WTC11 (cell line): ENCODE measurements around the gene KIF21B. TPM values are rescaled to one million over a fixed set of nuclear protein-coding genes. Genes with fewer than 3 reads are reported as not detected.

ENCODE experiments used
- ATAC-seq: fragments of 200-7000 bp; cut with Tn5 transposase; 2 replicates; pipeline ENCODE4 v1.10.0; 2021; ENCODE audit warnings: mild to moderate bottlenecking, moderate library complexity
- CTCF ChIA-PET: fragments of 300-600 bp; sonication (Branson Sonifier 250); formaldehyde crosslinking; loops from one replicate; lab custom pipeline; 2021; ENCODE audit warnings: antibody characterized with exemption; lab: Charles Lee
- POLR2A ChIA-PET: fragments of 350-600 bp; sonication (Branson Sonifier 250); formaldehyde crosslinking; loops from one replicate; lab custom pipeline; 2021; ENCODE audit warnings: antibody characterized with exemption; lab: Charles Lee
- DNase-seq: peaks from one replicate; pipeline ENCODE4 v3.0.0; 2021; ENCODE audit warnings: low spot score
- H3K27ac Mint-ChIP-seq: 2 replicates; pipeline ENCODE4 v1.8.0; 2021; ENCODE audit warnings: mixed read lengths
- H3K27me3 Mint-ChIP-seq: 2 replicates; pipeline ENCODE4 v1.8.0; 2021; ENCODE audit warnings: low read depth, mild to moderate bottlenecking, moderate library complexity, mixed read lengths
- H3K36me3 Mint-ChIP-seq: 2 replicates; pipeline ENCODE4 v1.8.0; 2021; ENCODE audit warnings: mixed read lengths
- H3K4me1 Mint-ChIP-seq: 2 replicates; pipeline ENCODE4 v1.8.0; 2022; ENCODE audit warnings: mixed read lengths
- H3K4me3 Mint-ChIP-seq: 2 replicates; pipeline ENCODE4 v1.8.0; 2021; ENCODE audit warnings: mild to moderate bottlenecking, moderate library complexity, mixed read lengths
- H3K9me3 Mint-ChIP-seq: 2 replicates; pipeline ENCODE4 v1.8.0; 2021; ENCODE audit warnings: mixed read lengths
- ATF2 ChIP-seq: sonication (generic); formaldehyde crosslinking; IDR thresholded peaks from 2 replicates; pipeline ENCODE4 v1.8.1; 2022; ENCODE audit warnings: low read depth, missing genetic modification reagents, borderline replicate concordance
- CREB1 ChIP-seq: sonication (generic); formaldehyde crosslinking; IDR thresholded peaks from 2 replicates; pipeline ENCODE4 v1.8.0; 2023; ENCODE audit warnings: mild to moderate bottlenecking, missing genetic modification reagents
- CTCF ChIP-seq: fragments of 200-600 bp; IDR thresholded peaks from 2 replicates; pipeline ENCODE4 v1.8.0; 2022; ENCODE audit warnings: antibody characterized with exemption
- E2F5 ChIP-seq: sonication (generic); formaldehyde crosslinking; IDR thresholded peaks from 2 replicates; pipeline ENCODE4 v1.8.1; 2022; ENCODE audit warnings: mild to moderate bottlenecking, moderate library complexity, missing genetic modification reagents
- FOXJ3 ChIP-seq: sonication (generic); formaldehyde crosslinking; IDR thresholded peaks from 2 replicates; pipeline ENCODE4 v1.9.0; 2021; ENCODE audit warnings: missing genetic modification reagents, mild to moderate bottlenecking, borderline replicate concordance
- FOXP1 ChIP-seq: sonication (generic); formaldehyde crosslinking; IDR thresholded peaks from 2 replicates; pipeline ENCODE4 v1.8.0; 2022; ENCODE audit warnings: missing genetic modification reagents, mild to moderate bottlenecking, moderate library complexity, borderline replicate concordance
- GABPB1 ChIP-seq: sonication (generic); formaldehyde crosslinking; IDR thresholded peaks from 2 replicates; pipeline ENCODE4 v1.8.1; 2023; ENCODE audit warnings: mild to moderate bottlenecking, missing genetic modification reagents
- GRHL2 ChIP-seq: fragments of 250-450 bp; sonication (Bioruptor Pico); IDR thresholded peaks from 2 replicates; pipeline ENCODE4 v1.8.0; 2022; ENCODE audit warnings: mild to moderate bottlenecking, moderate library complexity; ENCODE audit not compliant: insufficient replicate concordance, severe bottlenecking
- HMGA2 ChIP-seq: fragments of 250-450 bp; sonication (Bioruptor Pico); IDR thresholded peaks from 2 replicates; pipeline ENCODE4 v1.4.0; 2021; ENCODE audit warnings: mild to moderate bottlenecking, moderate library complexity
- IRF2 ChIP-seq: sonication (generic); formaldehyde crosslinking; IDR thresholded peaks from 2 replicates; pipeline ENCODE4 v1.8.0; 2022; ENCODE audit warnings: low read depth, missing genetic modification reagents, borderline replicate concordance
- JAZF1 ChIP-seq: fragments of 250-450 bp; sonication (Bioruptor Pico); IDR thresholded peaks from 2 replicates; pipeline ENCODE4 v1.9.0; 2021; ENCODE audit warnings: moderate library complexity, mild to moderate bottlenecking, inconsistent platforms
- KAT7 ChIP-seq: sonication (generic); formaldehyde crosslinking; IDR thresholded peaks from 2 replicates; pipeline ENCODE4 v1.8.1; 2023; ENCODE audit warnings: missing genetic modification reagents, mild to moderate bottlenecking, borderline replicate concordance
- PRRX2 ChIP-seq: fragments of 250-450 bp; sonication (Bioruptor Pico); IDR thresholded peaks from 2 replicates; pipeline ENCODE4 v1.8.0; 2021; ENCODE audit warnings: mild to moderate bottlenecking
- SMAD3 ChIP-seq: sonication (generic); formaldehyde crosslinking; IDR thresholded peaks from 2 replicates; pipeline ENCODE4 v1.8.0; 2022; ENCODE audit warnings: missing genetic modification reagents, mild to moderate bottlenecking, borderline replicate concordance
- SP1 ChIP-seq: sonication (generic); formaldehyde crosslinking; conservative IDR thresholded peaks from 2 replicates; pipeline ENCODE4 v1.8.1; 2022; ENCODE audit warnings: missing genetic modification reagents
- TEAD4 ChIP-seq: sonication (generic); formaldehyde crosslinking; IDR thresholded peaks from 2 replicates; pipeline ENCODE4 v1.8.0; 2022; ENCODE audit warnings: mild to moderate bottlenecking, missing genetic modification reagents
- ZBTB21 ChIP-seq: sonication (generic); formaldehyde crosslinking; IDR thresholded peaks from 2 replicates; pipeline ENCODE4 v1.8.1; 2023; ENCODE audit warnings: mild to moderate bottlenecking, missing genetic modification reagents, borderline replicate concordance
- ZNF232 ChIP-seq: sonication (generic); formaldehyde crosslinking; IDR thresholded peaks from 2 replicates; pipeline ENCODE4 v1.8.0; 2022; ENCODE audit warnings: mild to moderate bottlenecking, missing genetic modification reagents
- ZNF671 ChIP-seq: fragments of 250-450 bp; sonication (Bioruptor Pico); IDR thresholded peaks from 2 replicates; pipeline ENCODE4 v1.8.0; 2021; ENCODE audit warnings: mild to moderate bottlenecking
- total RNA-seq: library from RNA; stranded (reverse); gene quantifications from 3 replicates; pipeline ENCODE4 v1.2.3, GENCODE V29; 2021
- TF ChIP-seq, protein P1 (sequence below): sonication (generic); formaldehyde crosslinking; IDR thresholded peaks from 2 replicates; pipeline ENCODE4 v1.8.1; 2022; ENCODE audit warnings: low read depth, mild to moderate bottlenecking, moderate library complexity, missing genetic modification reagents, borderline replicate concordance
- TF ChIP-seq, protein P2 (sequence below): sonication (generic); formaldehyde crosslinking; IDR thresholded peaks from 2 replicates; pipeline ENCODE4 v1.8.1; 2023; ENCODE audit warnings: mild to moderate bottlenecking, missing genetic modification reagents, moderate library complexity
- TF ChIP-seq, protein P3 (sequence below): fragments of 250-450 bp; sonication (Bioruptor Pico); IDR thresholded peaks from 2 replicates; pipeline ENCODE4 v1.9.0; 2021; ENCODE audit warnings: mild to moderate bottlenecking

The KIF21B gene
- total RNA-seq, 1 experiment from 2014 or later: 19.4 TPM

DNA sequence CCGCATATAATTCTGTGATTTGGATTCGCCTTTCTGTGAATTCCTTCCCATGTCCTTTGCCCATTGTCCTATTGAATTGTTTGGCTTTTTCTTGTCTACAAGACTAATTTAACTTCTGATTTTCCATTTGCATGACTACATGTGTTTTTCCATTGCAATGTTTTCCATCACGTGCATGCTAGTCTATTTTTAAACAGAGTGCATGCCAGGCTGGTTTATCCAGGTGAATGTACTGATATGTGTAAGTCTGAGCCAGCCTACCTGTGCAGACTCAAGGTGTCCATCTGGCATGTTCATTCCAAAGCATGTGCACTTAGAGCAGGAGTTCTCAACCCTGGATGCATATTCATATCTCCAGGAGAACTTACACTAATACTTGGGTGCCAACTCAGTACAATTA is 69.1 kb downstream of the KIF21B start:
- H3K27me3 Mint-ChIP-seq: no peaks in the 10 kb centered on the region
- H3K27ac Mint-ChIP-seq: no peak overlapping the region
- no peak for DNase-seq
- peaks cover 3% of the 10 kb centered on the region; the same call in 1 of the 2 replicates for H3K4me1 Mint-ChIP-seq
- POLR2A ChIA-PET: no interaction called here
- CTCF ChIA-PET: interaction anchor here (1.3 kb wide), 1 partner anchor 17 kb away, joined by 5 read pairs; no protein-coding TSS in a partner anchor
- H3K36me3 Mint-ChIP-seq: no peaks in the 10 kb centered on the region
- no peak overlapping the region for H3K4me3 Mint-ChIP-seq
- TF ChIP-seq KAT7 (CRISPR knock-in tag) (no peak), ATF2 (CRISPR knock-in tag) (no peak), GRHL2 (CRISPR knock-in tag) (no peak), HMGA2 (CRISPR knock-in tag) (no peak), TEAD4 (no peak), GABPB1 (CRISPR knock-in tag) (no peak), SP1 (no peak), SMAD3 (CRISPR knock-in tag) (no peak), IRF2 (no peak), FOXJ3 (no peak), ZBTB21 (CRISPR knock-in tag) (no peak), ZNF671 (CRISPR knock-in tag) (no peak), ZNF232 (CRISPR knock-in tag) (no peak)
- TF ChIP-seq, all 79 proteins: peak for 0
- no peak for ATAC-seq
- H3K9me3 Mint-ChIP-seq: no peaks in the 10 kb centered on the region

- peaks cover 7% of the 10 kb centered on the region for H3K36me3 Mint-ChIP-seq
- CTCF ChIA-PET: interaction anchor here (1.5 to 1.8 kb wide), 2 partner anchors 21 to 29 kb away, joined by 4 to 8 read pairs; no protein-coding TSS in a partner anchor
- ATAC-seq: no peak
- no peak for TF ChIP-seq FOXP1 (CRISPR knock-in tag)
- TF ChIP-seq, all 79 proteins: peak for 0
- POLR2A ChIA-PET: no interaction called here
- Mint-ChIP-seq H3K27ac (no peak overlapping the region), H3K27me3 (no peaks in the 10 kb centered on the region), H3K9me3 (peaks cover 17% of the 10 kb centered on the region), H3K4me1 (no peaks in the 10 kb centered on the region), H3K4me3 (no peak overlapping the region)
- DNase-seq: no peak
These were observed 72.5 kb downstream of the KIF21B start for GRCh38 chr1:200951016-200951415.

DNA sequence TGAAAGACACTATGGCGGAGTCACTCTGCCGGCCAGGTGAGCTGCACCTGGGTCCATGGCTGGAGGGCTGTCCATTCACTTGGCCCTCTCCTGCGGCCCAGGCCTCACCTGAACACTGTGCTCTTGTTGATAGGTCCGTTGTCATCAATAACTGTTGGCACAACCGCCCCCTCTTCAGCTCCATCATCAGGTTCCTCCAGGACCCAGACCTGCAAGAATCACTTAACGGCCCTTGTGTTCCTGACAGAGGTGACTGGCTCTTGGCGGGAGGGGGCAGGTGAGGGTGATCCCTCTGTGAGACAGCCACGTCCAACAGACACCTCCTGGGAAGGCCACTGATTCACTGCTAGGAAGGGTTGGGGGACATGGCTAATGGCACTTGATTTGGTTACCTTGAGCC is 73.9 kb downstream of the KIF21B start:
- DNase-seq: no peak
- H3K36me3 Mint-ChIP-seq: peaks cover 7% of the 10 kb centered on the region
- POLR2A ChIA-PET: no interaction called here
- peaks cover 23% of the 10 kb centered on the region for H3K9me3 Mint-ChIP-seq
- no peak overlapping the region for H3K27ac Mint-ChIP-seq
- TF ChIP-seq E2F5 (CRISPR knock-in tag) (no peak), SP1 (no peak), CTCF (no peak), CREB1 (CRISPR knock-in tag) (no peak), JAZF1 (CRISPR knock-in tag) (no peak), PRRX2 (no peak)
- TF ChIP-seq, protein P1, sequence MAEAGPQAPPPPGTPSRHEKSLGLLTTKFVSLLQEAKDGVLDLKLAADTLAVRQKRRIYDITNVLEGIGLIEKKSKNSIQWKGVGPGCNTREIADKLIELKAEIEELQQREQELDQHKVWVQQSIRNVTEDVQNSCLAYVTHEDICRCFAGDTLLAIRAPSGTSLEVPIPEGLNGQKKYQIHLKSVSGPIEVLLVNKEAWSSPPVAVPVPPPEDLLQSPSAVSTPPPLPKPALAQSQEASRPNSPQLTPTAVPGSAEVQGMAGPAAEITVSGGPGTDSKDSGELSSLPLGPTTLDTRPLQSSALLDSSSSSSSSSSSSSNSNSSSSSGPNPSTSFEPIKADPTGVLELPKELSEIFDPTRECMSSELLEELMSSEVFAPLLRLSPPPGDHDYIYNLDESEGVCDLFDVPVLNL (CRISPR knock-in tag): no peak
- TF ChIP-seq, protein P2, sequence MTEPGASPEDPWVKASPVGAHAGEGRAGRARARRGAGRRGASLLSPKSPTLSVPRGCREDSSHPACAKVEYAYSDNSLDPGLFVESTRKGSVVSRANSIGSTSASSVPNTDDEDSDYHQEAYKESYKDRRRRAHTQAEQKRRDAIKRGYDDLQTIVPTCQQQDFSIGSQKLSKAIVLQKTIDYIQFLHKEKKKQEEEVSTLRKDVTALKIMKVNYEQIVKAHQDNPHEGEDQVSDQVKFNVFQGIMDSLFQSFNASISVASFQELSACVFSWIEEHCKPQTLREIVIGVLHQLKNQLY (CRISPR knock-in tag): no peak
- TF ChIP-seq, protein P3, sequence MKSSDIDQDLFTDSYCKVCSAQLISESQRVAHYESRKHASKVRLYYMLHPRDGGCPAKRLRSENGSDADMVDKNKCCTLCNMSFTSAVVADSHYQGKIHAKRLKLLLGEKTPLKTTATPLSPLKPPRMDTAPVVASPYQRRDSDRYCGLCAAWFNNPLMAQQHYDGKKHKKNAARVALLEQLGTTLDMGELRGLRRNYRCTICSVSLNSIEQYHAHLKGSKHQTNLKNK (CRISPR knock-in tag): no peak
- TF ChIP-seq, all 79 proteins: peak for 0
- CTCF ChIA-PET: interaction anchor here (1.8 kb wide), 1 partner anchor 22 kb away, joined by 4 read pairs; no protein-coding TSS in a partner anchor
- no peaks in the 10 kb centered on the region for H3K4me1 Mint-ChIP-seq
- no peak for ATAC-seq
- no peak overlapping the region for H3K4me3 Mint-ChIP-seq
- no peaks in the 10 kb centered on the region for H3K27me3 Mint-ChIP-seq
